Measurements from ENCODE around the gene APEX2. TPM values are rescaled to one million over a fixed set of nuclear protein-coding genes. Genes with fewer than 3 reads are reported as not detected.

Gene APEX2
- total RNA-seq, 3 donors from 2014 or later: 12.5 to 20.5 (median 18.2) TPM

GRCh38 chrX:55056820-55057674 lies 56.9 kb downstream of the APEX2 start:
- ATAC-seq: no peak
- H3K4me3 ChIP-seq: no peak overlapping the region
- H3K4me1 ChIP-seq (ENCODE audit: low read depth): no peaks in the 10 kb centered on the region
- no peaks in the 10 kb centered on the region for H3K9me3 ChIP-seq
- DNase-seq: peak in 1 of 3 donors; percentile 4
- intact Hi-C loops (cut with DNase I, micrococcal nuclease): loop anchor here in 1 of 2 donors (10.0 kb wide), 1 partner anchor 162 kb away; no protein-coding TSS in a partner anchor
- TF ChIP-seq CTCF (IDR thresholded peaks at IDR 0.05): no peak
- no peaks in the 10 kb centered on the region for H3K36me3 ChIP-seq (ENCODE audit: low read depth)

DNA sequence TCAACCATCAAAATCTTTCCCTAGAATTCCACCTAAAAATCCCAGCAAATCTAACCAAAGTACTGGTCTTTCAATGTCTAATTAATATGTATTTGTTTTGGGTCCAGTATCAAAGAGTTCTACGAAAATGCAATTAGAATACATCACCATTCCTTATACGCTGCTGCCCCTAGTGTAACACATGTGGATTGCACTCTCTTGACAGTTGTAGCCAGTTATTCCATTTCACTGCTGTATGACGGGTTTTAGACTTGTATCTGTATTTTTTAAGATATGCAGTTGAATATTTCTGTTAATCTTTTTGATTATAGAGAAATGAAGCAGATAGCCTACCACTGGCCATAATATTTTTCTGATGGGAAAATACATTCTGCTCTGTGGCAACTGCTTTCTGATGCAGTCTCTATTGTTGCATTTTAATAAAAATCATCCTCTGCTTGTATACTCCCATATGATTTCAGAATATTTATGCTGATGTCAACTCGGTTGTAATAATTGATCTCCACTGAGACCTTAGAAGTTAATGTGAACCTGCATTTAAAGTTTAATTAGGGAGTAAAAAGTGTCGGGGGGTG lies 57.6 kb downstream of the APEX2 start:
- Histone ChIP-seq H3K9me3 (no peaks in the 10 kb centered on the region), H3K4me3 (no peak overlapping the region), H3K4me1 (ENCODE audit: low read depth) (no peaks in the 10 kb centered on the region), H3K36me3 (ENCODE audit: low read depth) (no peaks in the 10 kb centered on the region)
- DNase-seq (peak in 1 of 3 donors; percentile 47), ATAC-seq (peak; percentile 75)
- intact Hi-C loops (cut with DNase I, micrococcal nuclease): loop anchor here in 1 of 2 donors (10.0 kb wide), 1 partner anchor 163 kb away; no protein-coding TSS in a partner anchor
- TF ChIP-seq CTCF (IDR thresholded peaks at IDR 0.05): peak; percentile 49

Other genes with a start within 250 kb of the APEX2 start
- gene ITIH6, start 202.1 kb upstream of the APEX2 start, total RNA-seq: not detected
- 10 to 100 TPM; 52.7 to 86.4 (median 70.1) TPM for gene MAGED2, start 192.6 kb upstream of the APEX2 start, total RNA-seq
- gene TRO, start 79.5 kb upstream of the APEX2 start, total RNA-seq: 1 to 10 TPM in 2 of 3 donors, under 1 TPM in 1; 0.67 to 7.2 (median 2.1) TPM
- gene PFKFB1, start 6.2 kb upstream of the APEX2 start, total RNA-seq: under 1 TPM in 2 of 3 donors, not detected in 1; 0.19 to 0.29 TPM
- not detected for gene ALAS2, start 30.6 kb downstream of the APEX2 start, total RNA-seq
- gene PAGE2B, start 74.7 kb downstream of the APEX2 start, total RNA-seq: not detected
- gene PAGE2, start 88.7 kb downstream of the APEX2 start, total RNA-seq: not detected
- not detected for gene PAGE5, start 220.0 kb downstream of the APEX2 start, total RNA-seq

Data from mucosa of descending colon (tissue), 3 donors.